Neuronal stem cell (in vitro differentiated cells): ENCODE data around the gene IRS1.

Source experiments
- DNase-seq: peaks from one replicate; pipeline ENCODE4 v3.0.0-alpha.2; 2013; ENCODE audit warnings: low spot score
- H2AFZ ChIP-seq: one replicate; pipeline ENCODE4 v1.6.1; 2013; ENCODE audit warnings: mild to moderate bottlenecking, low read length, inconsistent platforms
- H2AK5ac ChIP-seq: 2 replicates; pipeline ENCODE4 v1.6.1; 2013; ENCODE audit warnings: low read depth, mild to moderate bottlenecking, inconsistent platforms, low read length, moderate library complexity, mixed read lengths
- H2BK120ac ChIP-seq: 2 replicates; pipeline ENCODE4 v1.6.1; 2013; ENCODE audit warnings: low read depth, mild to moderate bottlenecking, inconsistent platforms, low read length, moderate library complexity, mixed read lengths
- H2BK12ac ChIP-seq: one replicate; pipeline ENCODE4 v1.6.1; 2013; ENCODE audit warnings: low read length, inconsistent platforms
- H2BK15ac ChIP-seq: 2 replicates; pipeline ENCODE4 v1.6.1; 2013; ENCODE audit warnings: mild to moderate bottlenecking, low read length, inconsistent platforms, mixed read lengths
- H2BK5ac ChIP-seq: one replicate; pipeline ENCODE4 v1.6.1; 2013; ENCODE audit warnings: inconsistent platforms, mild to moderate bottlenecking, low read length, moderate library complexity
- H3K14ac ChIP-seq: one replicate; pipeline ENCODE4 v1.6.1; 2013; ENCODE audit warnings: low read length, inconsistent platforms
- H3K18ac ChIP-seq: 2 replicates; pipeline ENCODE4 v1.6.1; 2013; ENCODE audit warnings: low read length, inconsistent platforms
- H3K23ac ChIP-seq: 2 replicates; pipeline ENCODE4 v1.6.1; 2013; ENCODE audit warnings: low read depth, mild to moderate bottlenecking, mixed read lengths, low read length, inconsistent platforms; ENCODE audit not compliant: poor library complexity
- H3K27ac ChIP-seq: replicated peaks from 3 replicates; pipeline ENCODE4 v1.5.1; 2013; ENCODE audit warnings: low read length, inconsistent platforms
- H3K27me3 ChIP-seq, 3 experiments: 2 replicates each; pipeline ENCODE4 v1.6.1; 2013; ENCODE audit warnings: low read length in 3 of 3, mild to moderate bottlenecking in 2 of 3, inconsistent platforms in 1 of 3, low read depth in 1 of 3, mixed read lengths in 1 of 3, moderate library complexity in 1 of 3; ENCODE audit not compliant: control insufficient read depth in 3 of 3, insufficient read depth in 3 of 3
- H3K36me3 ChIP-seq, 2 donors: replicated peaks in 1 of 2; 2 replicates each; pipeline ENCODE4 v1.6.1; 2013; ENCODE audit warnings: low read length in 2 of 2; ENCODE audit not compliant: control insufficient read depth in 2 of 2, insufficient read depth in 2 of 2
- H3K4ac ChIP-seq: 2 replicates; pipeline ENCODE4 v1.6.1; 2013; ENCODE audit warnings: inconsistent platforms, mild to moderate bottlenecking, low read length, moderate library complexity
- H3K4me1 ChIP-seq, 2 donors: 1 replicate in 1 of 2; 2 replicates in 1 of 2; pipeline ENCODE4 v1.6.1; 2013; ENCODE audit warnings: low read length in 2 of 2, low read depth in 1 of 2; ENCODE audit not compliant: control insufficient read depth in 2 of 2, insufficient read depth in 1 of 2
- H3K4me2 ChIP-seq: one replicate; pipeline ENCODE4 v1.6.1; 2013; ENCODE audit warnings: mild to moderate bottlenecking, low read length, inconsistent platforms; ENCODE audit not compliant: insufficient read depth, poor library complexity, severe bottlenecking
- H3K4me3 ChIP-seq, 2 donors: 2 replicates each; pipeline ENCODE4 v1.5.1; 2013; ENCODE audit warnings: low read length in 2 of 2, mild to moderate bottlenecking in 2 of 2, inconsistent platforms in 1 of 2, moderate library complexity in 1 of 2
- H3K79me1 ChIP-seq: one replicate; pipeline ENCODE4 v1.6.1; 2013; ENCODE audit warnings: low read depth, mild to moderate bottlenecking, inconsistent platforms, low read length, moderate library complexity
- H3K9ac ChIP-seq: one replicate; pipeline ENCODE4 v1.6.1; 2013; ENCODE audit warnings: mild to moderate bottlenecking, low read depth, low read length, inconsistent platforms; ENCODE audit not compliant: poor library complexity
- H3K9me3 ChIP-seq, 2 donors: replicated peaks in 1 of 2; 2 replicates each; pipeline versions ENCODE3 to v1.6.1; 2013; ENCODE audit warnings: low read length in 2 of 2, mild to moderate bottlenecking in 2 of 2, inconsistent platforms in 1 of 2, low read depth in 1 of 2, mixed read lengths in 1 of 2, moderate library complexity in 1 of 2; ENCODE audit not compliant: control insufficient read depth in 2 of 2, insufficient read depth in 1 of 2
- H4K8ac ChIP-seq: one replicate; pipeline ENCODE4 v1.6.1; 2013; ENCODE audit warnings: low read depth, mild to moderate bottlenecking, inconsistent platforms, low read length, moderate library complexity
- H4K91ac ChIP-seq: one replicate; pipeline ENCODE4 v1.6.1; 2013; ENCODE audit warnings: low read length, low read depth, mild to moderate bottlenecking, inconsistent platforms; ENCODE audit not compliant: poor library complexity
- WGBS, 2 donors: extraction: QIAGEN DNeasy Blood & Tissue Kit; methylation state at CpG; one replicate each; pipeline ENCODE4 v1.1.7; 2013; ENCODE audit warnings: missing lambda C conversion rate in 2 of 2, mixed read lengths in 1 of 2; ENCODE audit not compliant: insufficient read length in 2 of 2, insufficient replicate concordance in 1 of 2; ENCODE audit errors: extremely low coverage in 2 of 2; 5-methylcytosine and 5-hydroxymethylcytosine counted together

The IRS1 gene

DNA sequence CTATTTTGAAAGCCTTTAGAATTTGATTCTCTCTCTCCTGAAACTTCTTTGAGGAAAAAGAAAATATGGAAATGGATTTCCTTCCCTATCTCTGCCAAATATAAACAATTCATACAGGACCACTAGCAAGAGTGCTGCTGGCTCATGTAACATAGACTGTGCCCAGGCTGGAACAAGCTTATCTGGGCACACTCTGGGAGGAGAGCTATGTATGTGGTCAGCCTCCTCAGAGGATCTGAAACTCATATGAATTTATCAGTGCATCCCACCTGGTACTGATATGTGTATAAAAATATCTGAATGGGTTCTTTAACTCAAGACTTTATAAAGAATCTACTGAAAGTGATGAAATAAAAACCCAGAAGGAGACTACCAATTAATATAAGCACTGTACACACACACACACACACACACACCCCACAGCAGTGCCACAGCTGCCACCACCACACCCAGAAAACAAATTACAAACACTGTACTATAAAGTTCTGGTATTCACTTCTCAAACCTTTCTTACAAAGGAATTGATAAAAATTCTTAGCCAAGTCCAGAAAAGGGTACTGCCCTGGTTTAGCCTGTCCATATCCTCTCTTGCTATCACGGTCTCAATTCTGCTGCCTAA lies 115.6 kb downstream of the IRS1 start:
- H4K91ac ChIP-seq = no peak overlapping the region
- H3K14ac ChIP-seq = no peak overlapping the region
- no peak overlapping the region for H2BK5ac ChIP-seq
- H2BK12ac ChIP-seq = no peak overlapping the region
- H3K4me1 ChIP-seq = no peaks in the 10 kb centered on the region
- H3K36me3 ChIP-seq = no peaks in the 10 kb centered on the region
- H2BK15ac ChIP-seq = no peak overlapping the region
- H3K27ac ChIP-seq = no peak overlapping the region
- H4K8ac ChIP-seq = no peak overlapping the region
- H3K4me3 ChIP-seq = no peak overlapping the region
- H2BK120ac ChIP-seq = no peak overlapping the region
- H3K9ac ChIP-seq = no peak overlapping the region
- H3K79me1 ChIP-seq = no peaks in the 10 kb centered on the region
- peaks cover 0 to 5% of the 10 kb centered on the region in 2 donors for H3K9me3 ChIP-seq
- no peak overlapping the region for H2AK5ac ChIP-seq
- no peak overlapping the region for H2AFZ ChIP-seq
- H3K4me2 ChIP-seq = no peak overlapping the region
- no peak overlapping the region for H3K4ac ChIP-seq
- no peak overlapping the region for H3K18ac ChIP-seq
- WGBS, 2 donors = no CpG with 5 or more reads among the region's 1 CpG
- no peaks in the 10 kb centered on the region for H3K27me3 ChIP-seq
- no peak for DNase-seq
- no peak overlapping the region for H3K23ac ChIP-seq

DNA sequence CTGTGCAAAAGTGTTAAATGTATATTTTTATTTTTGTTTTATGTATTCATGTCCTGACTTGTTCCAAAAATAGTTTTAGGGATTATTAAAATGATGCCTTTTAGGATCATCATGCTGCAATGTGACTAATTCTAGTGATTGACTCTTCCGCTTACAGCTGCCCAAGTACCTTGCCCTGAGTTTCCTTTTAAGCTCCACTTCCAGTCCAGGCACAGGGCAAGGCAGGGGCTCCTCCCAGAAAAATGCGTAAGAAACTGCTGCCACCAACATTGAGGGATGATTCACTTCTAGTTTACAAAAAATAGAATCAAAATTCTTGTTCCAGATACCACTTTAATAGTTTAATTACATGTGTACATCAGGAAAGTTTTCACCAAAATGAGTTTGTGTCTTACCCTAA lies 116.4 kb downstream of the IRS1 start:
- Histone ChIP-seq H3K27ac (no peak overlapping the region), H3K4ac (no peak overlapping the region)
- no CpG with 5 or more reads among the region's 2 CpGs for WGBS, 2 donors

More for the DNA sequence above, 116.4 kb downstream of the IRS1 start:
- H2BK120ac ChIP-seq = no peak overlapping the region
- no peak overlapping the region for H2AFZ ChIP-seq
- no peaks in the 10 kb centered on the region for H3K79me1 ChIP-seq
- no peak overlapping the region for H3K4me2 ChIP-seq
- H2AK5ac ChIP-seq = no peak overlapping the region
- no peak overlapping the region for H4K91ac ChIP-seq
- H3K9me3 ChIP-seq = peaks cover 0 to 5% of the 10 kb centered on the region in 2 donors
- H2BK15ac ChIP-seq = no peak overlapping the region
- no peak overlapping the region for H3K18ac ChIP-seq
- no peak overlapping the region for H3K4me3 ChIP-seq
- H3K9ac ChIP-seq = no peak overlapping the region
- no peak for DNase-seq
- no peak overlapping the region for H3K23ac ChIP-seq
- H3K14ac ChIP-seq = no peak overlapping the region
- H2BK5ac ChIP-seq = no peak overlapping the region
- H2BK12ac ChIP-seq = no peak overlapping the region
- no peak overlapping the region for H4K8ac ChIP-seq
- no peaks in the 10 kb centered on the region for H3K27me3 ChIP-seq
- peaks cover 0 to 2% of the 10 kb centered on the region in 2 donors for H3K4me1 ChIP-seq
- H3K36me3 ChIP-seq = no peaks in the 10 kb centered on the region
